ENCODE results near the gene ZNF236. TPM values are rescaled to one million over a fixed set of nuclear protein-coding genes. Genes with fewer than 3 reads are reported as not detected.

ZNF236 gene
- total RNA-seq, 2 experiments from 2014 or later = 6.6 to 16.1 TPM

DNA sequence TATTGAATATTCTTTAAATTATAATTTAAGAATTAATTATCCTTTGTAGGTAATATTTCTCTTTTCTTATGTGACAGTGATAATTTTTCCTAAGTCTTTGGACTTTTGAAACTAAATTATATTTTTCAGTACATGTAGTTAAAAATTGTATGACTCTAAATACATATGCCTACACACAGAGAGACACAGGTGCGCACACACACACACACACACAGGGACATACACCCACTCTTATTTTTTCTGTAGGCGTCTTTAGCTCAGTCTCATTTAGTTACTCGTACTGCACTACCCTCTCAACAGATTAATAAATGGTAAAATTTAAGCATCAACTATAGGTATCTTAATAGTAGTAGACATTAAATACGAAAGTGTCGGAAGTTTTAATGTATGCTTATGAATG is 56.1 kb downstream of the ZNF236 start:
- TF ChIP-seq CTCF (conservative IDR thresholded peaks at IDR 0.05; ENCODE audit: low read length) = no peak
- no peak for TF ChIP-seq EZH2phosphoT487 (IDR thresholded peaks at IDR 0.05; ENCODE audit: borderline replicate concordance, low read depth, low read length)
- no TSS peak for BruUV-seq (replicated peaks)
- H3K36me3 ChIP-seq (ENCODE audit: insufficient read depth, low read length) = peaks cover 30% of the 10 kb centered on the region
- H3K79me2 ChIP-seq (ENCODE audit: insufficient read depth, low read depth, low read length) = no peaks in the 10 kb centered on the region
- no peaks in the 10 kb centered on the region for H4K20me1 ChIP-seq (ENCODE audit: insufficient read depth, low read length)
- no peak overlapping the region for H3K27ac ChIP-seq (ENCODE audit: low read depth, low read length, poor library complexity, severe bottlenecking)
- H3K4me3 ChIP-seq (ENCODE audit: low read depth, low read length, poor library complexity, severe bottlenecking) = no peak overlapping the region
- intact Hi-C loops (cut with micrococcal nuclease; ENCODE audit: unreplicated experiment) = loop anchor here (5.0 kb wide), 1 partner anchor 76 kb away; no protein-coding TSS in a partner anchor
- POLR2A ChIA-PET = no interaction called here
- no peak overlapping the region for H3K4me2 ChIP-seq (ENCODE audit: low read length)
- DNase-seq (ENCODE audit: low spot score) = no peak
- no peaks in the 10 kb centered on the region for H3K4me1 ChIP-seq (ENCODE audit: insufficient read depth, low read length, poor library complexity, severe bottlenecking)
- CTCF ChIA-PET (ENCODE audit: unreplicated experiment) = no interaction called here
- no peaks in the 10 kb centered on the region for H3K9me2 ChIP-seq (ENCODE audit: insufficient read depth, low read length)
- no peaks in the 10 kb centered on the region for H3K9me3 ChIP-seq (ENCODE audit: low read length)
- H2AFZ ChIP-seq (ENCODE audit: low read length) = no peak overlapping the region

DNA sequence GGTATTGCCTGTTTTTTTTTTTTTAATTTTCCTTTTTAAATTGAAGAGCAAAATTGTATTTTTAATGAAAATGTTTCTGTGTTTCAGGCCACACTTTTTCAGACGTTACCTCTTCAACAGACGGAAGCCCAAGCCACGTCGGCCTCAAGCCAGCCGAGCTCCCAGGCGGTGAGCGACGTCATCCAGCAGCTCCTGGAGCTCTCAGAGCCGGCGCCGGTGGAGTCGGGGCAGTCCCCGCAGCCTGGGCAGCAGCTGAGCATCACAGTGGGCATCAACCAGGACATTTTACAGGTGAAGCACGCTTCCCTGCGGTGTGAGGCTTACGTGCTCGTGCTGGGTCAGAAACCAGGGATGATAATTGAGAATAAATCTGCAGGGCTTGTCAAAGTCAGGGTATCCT is 57.7 kb downstream of the ZNF236 start:
- H3K27ac ChIP-seq (ENCODE audit: low read depth, low read length, poor library complexity, severe bottlenecking) = no peak overlapping the region
- peaks cover 30% of the 10 kb centered on the region for H3K36me3 ChIP-seq (ENCODE audit: insufficient read depth, low read length)

GRCh38 chr18:76881744-76882143 is 59.4 kb downstream of the ZNF236 start:
- no peak for DNase-seq (ENCODE audit: low spot score)
- H3K4me1 ChIP-seq (ENCODE audit: insufficient read depth, low read length, poor library complexity, severe bottlenecking) = no peaks in the 10 kb centered on the region
- BruUV-seq (replicated peaks) = no TSS peak
- ChIA-PET CTCF (ENCODE audit: unreplicated experiment) (no interaction called here), POLR2A (no interaction called here)
- H4K20me1 ChIP-seq (ENCODE audit: insufficient read depth, low read length) = no peaks in the 10 kb centered on the region
- no peak overlapping the region for H3K27ac ChIP-seq (ENCODE audit: low read depth, low read length, poor library complexity, severe bottlenecking)
- no peaks in the 10 kb centered on the region for H3K79me2 ChIP-seq (ENCODE audit: insufficient read depth, low read depth, low read length)
- no peaks in the 10 kb centered on the region for H3K9me2 ChIP-seq (ENCODE audit: insufficient read depth, low read length)
- no peak overlapping the region for H2AFZ ChIP-seq (ENCODE audit: low read length)
- H3K9me3 ChIP-seq (ENCODE audit: low read length) = no peaks in the 10 kb centered on the region
- intact Hi-C loops (cut with micrococcal nuclease; ENCODE audit: unreplicated experiment) = no loop called here
- TF ChIP-seq CTCF (conservative IDR thresholded peaks at IDR 0.05; ENCODE audit: low read length) = no peak
- no peak for TF ChIP-seq EZH2phosphoT487 (IDR thresholded peaks at IDR 0.05; ENCODE audit: borderline replicate concordance, low read depth, low read length)
- H3K36me3 ChIP-seq (ENCODE audit: insufficient read depth, low read length) = peaks cover 19% of the 10 kb centered on the region
- H3K4me2 ChIP-seq (ENCODE audit: low read length) = no peak overlapping the region
- no peak overlapping the region for H3K4me3 ChIP-seq (ENCODE audit: low read depth, low read length, poor library complexity, severe bottlenecking)

More for the DNA sequence above, 57.7 kb downstream of the ZNF236 start:
- no TSS peak for BruUV-seq (replicated peaks)
- no peak for DNase-seq (ENCODE audit: low spot score)
- no peaks in the 10 kb centered on the region for H3K4me1 ChIP-seq (ENCODE audit: insufficient read depth, low read length, poor library complexity, severe bottlenecking)
- no peak overlapping the region for H3K4me2 ChIP-seq (ENCODE audit: low read length)
- TF ChIP-seq EZH2phosphoT487 (IDR thresholded peaks at IDR 0.05; ENCODE audit: borderline replicate concordance, low read depth, low read length) (no peak), CTCF (conservative IDR thresholded peaks at IDR 0.05; ENCODE audit: low read length) (no peak)
- H2AFZ ChIP-seq (ENCODE audit: low read length) = no peak overlapping the region
- no peaks in the 10 kb centered on the region for H3K79me2 ChIP-seq (ENCODE audit: insufficient read depth, low read depth, low read length)
- H3K4me3 ChIP-seq (ENCODE audit: low read depth, low read length, poor library complexity, severe bottlenecking) = no peak overlapping the region
- intact Hi-C loops (cut with micrococcal nuclease; ENCODE audit: unreplicated experiment) = no loop called here
- POLR2A ChIA-PET = no interaction called here
- H3K9me2 ChIP-seq (ENCODE audit: insufficient read depth, low read length) = no peaks in the 10 kb centered on the region
- no peaks in the 10 kb centered on the region for H3K9me3 ChIP-seq (ENCODE audit: low read length)
- CTCF ChIA-PET (ENCODE audit: unreplicated experiment) = no interaction called here
- no peaks in the 10 kb centered on the region for H4K20me1 ChIP-seq (ENCODE audit: insufficient read depth, low read length)
